LoVo (cell line): ENCODE measurements around the gene LENEP.

Experiments
- DNase-seq: peaks from one replicate; pipeline ENCODE4 v3.0.0-alpha.2; 2016; ENCODE audit warnings: low spot score

LENEP gene

DNA sequence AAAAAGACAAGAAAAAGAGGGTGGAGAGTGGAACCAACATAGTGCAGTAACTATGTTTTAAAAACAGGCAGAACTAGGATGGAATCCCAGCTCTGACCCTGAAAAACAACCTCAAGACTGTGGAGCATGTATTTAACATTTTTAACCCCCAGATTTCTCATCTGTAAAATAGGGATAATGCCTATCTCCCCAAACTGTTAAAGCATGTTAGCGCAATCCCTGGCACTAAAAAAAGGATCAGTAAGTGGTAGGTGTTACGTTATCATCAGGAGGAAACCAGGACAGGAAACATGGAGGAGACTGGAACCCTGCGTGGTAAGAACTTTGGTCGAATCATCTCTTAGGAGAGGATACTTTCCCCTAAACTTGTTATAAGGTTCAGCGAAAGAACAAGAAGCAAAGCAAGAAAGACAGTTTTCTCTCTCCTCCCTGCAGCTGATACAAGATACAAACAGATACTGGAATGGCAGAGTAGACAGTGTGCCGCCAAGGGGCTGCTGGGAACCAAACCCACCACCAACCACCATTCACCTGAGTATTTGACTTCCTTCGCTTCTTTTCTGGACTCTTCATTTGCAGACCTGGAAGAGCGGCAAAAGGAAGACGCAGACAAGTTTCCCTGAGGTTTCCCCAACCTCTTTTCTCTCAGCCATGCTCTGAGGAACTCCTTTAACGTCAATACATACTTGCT lies 32.8 kb upstream of the LENEP start:
- no peak for DNase-seq

DNA sequence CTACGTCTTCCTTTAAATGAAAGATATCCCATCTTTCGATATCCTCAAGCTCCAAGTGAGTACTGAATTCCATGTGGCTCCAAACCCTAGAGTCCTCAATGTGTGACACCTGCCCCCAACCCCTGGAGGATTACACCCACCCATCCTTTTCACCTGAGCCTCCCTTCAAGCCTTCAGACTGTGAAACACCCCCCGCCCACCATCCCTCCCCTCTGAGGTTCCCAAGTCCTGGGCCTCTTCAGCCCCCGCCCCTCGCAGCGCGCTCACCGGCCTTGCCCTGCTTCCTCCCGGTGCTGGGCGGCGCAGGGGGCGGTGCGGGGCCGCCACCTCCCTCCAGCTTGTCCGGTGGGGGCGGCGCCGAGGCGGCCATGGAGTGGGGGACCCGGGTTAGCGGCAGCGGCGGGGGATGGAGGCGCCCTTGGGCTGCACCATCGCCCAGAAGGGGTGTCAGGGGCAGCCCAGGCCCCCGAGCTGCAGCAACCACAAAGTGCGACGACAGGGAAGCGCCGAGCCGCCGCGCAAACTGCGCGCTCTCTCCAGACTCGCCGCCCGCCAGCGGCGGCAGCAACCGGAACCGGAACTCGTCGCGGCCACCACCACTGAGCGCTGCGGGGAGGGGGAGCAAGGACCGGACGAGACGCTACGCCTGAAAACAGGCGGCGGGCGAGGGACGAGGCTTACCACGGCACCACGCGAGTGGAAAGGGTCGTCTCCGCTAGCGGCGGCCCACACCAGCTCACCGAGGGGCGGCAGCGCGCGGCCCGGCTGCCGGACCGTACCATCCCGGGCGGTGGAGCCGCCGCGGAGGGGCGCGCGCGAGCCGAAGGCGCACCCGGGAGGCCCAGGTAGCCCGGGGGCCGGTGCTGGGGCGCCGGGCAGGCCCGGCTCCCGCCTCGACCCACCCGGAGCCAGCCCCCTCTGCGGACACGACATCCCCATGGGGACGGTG lies 31.9 kb upstream of the LENEP start, which contains the start of gene PYGO2:
TSS of gene PYGO2 (minus strand) at position 576 of the 949 bp plus-strand sequence. CDS start at position 370, 206 bp downstream.
- peak; percentile 74 for DNase-seq

DNA sequence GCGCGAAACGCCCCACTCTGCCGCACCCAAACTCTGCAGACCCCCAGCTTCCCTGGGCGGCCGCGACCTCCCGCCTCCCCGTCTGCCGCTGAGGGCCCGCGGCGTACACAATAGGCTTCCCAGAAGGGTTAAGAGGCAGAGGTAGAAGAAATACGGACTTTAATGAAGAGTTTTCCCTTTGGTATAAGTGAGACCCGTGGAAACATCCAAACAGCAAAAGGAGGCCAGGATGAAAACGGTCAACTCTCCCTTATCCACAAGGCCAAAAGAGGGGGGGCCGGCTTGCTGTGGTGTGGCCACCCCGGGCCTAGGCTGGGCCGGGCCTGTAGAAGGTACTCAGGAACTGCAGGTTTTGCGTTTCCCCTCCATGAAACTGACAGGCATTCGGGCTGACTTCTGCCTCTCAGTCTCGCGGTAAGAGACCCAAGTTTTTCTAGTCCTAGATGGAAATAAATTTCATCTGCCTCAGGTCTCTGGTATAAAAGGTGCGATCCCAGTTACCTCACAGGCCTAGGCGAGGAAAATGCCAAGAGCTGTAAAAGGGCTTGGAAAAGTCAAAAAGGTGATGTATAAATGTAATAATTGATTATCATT lies 31.1 kb upstream of the LENEP start:
- DNase-seq: no peak

DNA sequence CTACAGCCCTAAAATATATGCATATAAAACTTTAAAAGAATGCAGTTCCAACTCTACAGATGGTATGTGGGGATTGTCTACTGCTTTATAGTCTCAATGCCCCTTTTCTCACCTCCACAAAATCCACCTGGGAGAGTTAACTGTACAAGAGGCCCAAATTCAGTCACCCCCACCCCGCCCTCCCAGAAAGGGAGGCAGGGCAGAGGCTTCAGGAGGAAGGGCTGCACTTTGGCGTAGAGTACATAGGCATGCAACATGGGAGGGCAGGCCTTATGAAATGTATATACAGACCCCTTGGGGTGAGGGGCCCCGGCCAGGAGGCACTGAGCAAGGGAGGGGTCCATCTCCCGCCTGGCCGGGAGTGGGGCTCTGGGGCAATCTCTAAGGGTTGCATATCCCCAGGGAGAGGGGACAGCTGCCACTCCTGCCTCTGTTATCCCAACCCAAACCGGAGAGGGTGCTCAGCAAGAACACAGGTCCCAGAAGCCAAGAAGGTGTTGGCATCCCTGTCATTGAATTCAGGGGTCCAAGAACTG lies 30.5 kb upstream of the LENEP start:
- DNase-seq: no peak

DNA sequence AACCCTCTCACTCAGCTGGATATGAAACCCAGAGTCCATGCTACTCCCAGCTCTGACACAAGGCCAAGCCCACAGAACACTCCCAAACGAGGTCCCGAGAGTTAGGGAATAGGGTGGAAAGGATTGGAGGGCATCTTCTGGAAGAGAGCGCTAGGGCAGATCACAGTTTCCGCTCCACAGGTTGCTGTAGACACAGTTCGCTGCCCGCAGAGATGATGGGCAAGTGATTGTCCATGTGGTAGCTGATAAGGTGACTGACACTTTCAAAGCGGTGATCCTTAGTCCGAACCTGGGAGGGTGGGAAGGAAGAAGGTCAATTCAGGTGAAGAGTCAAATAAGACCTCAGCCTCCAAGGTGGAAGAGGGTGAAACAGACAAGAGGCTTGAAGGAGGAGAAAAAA lies 29.7 kb upstream of the LENEP start:
- no peak for DNase-seq

DNA sequence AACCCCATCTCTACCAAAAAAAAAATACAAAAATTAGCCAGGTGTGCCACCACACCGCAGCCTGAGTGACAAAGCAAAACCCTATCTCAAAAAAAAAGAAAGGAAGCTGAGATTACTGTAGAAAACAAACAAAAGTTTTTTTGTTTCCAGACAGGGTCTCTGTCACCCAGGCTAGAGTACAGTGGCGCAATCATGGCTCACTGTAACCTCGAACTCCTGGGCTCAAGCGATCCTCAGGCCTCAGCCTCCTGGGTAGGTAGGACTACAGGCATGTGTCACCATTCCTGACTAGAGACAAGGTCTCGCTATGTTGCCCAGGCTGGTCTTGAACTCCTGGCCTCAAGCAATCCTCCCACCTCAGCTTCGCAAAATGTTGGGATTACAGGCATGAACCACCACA lies 29.0 kb upstream of the LENEP start:
- DNase-seq: no peak

DNA sequence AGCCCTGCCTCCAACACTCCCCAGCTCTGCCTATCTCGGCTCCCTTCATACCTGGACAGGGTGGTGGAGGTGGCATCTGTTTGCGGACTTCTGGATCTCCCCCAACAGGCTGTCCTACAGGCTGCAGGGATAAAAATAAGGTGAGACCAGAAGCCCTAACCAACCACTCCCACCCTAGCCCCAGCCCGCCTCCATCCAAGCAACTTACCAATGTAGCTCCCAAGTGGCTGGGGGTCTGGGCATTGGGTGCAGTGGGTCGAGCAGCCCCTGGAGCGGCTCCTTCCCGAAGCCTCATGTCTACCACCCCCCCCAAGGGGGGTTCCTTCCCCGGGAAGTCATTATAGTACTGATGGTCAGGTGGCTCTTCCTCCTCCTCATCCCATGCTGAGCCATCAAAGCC lies 27.3 kb upstream of the LENEP start:
- DNase-seq: no peak

DNA sequence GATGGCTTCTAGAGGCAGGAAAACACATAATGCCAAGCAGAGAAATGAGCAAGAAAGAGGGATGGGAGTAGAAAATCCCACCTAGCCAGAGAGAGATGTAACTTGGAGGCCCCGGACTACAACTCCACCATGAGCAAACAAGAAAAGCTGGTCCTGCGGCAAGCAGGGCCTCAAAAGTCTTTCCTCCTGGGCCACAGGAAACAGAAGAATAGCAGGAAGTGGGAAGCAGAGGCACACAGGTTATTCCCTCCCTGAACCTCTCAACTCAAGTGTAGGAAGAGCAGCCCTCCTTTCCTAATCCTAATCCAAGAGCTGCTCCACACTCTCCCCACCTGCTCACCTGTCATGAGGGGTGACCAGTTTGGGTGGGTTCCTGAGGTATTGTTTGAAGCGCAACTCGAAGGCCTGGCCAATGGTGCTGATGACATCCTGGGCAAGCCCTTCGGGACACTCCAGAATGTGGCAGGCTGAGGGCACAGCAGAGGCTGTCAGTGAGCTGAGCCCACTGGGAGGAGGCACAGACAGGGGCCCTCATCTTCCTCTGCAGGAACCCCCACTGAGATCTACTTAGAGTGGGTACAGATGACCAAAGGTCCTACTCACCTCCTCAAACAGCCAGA lies 25.9 kb upstream of the LENEP start:
- DNase-seq: no peak

DNA sequence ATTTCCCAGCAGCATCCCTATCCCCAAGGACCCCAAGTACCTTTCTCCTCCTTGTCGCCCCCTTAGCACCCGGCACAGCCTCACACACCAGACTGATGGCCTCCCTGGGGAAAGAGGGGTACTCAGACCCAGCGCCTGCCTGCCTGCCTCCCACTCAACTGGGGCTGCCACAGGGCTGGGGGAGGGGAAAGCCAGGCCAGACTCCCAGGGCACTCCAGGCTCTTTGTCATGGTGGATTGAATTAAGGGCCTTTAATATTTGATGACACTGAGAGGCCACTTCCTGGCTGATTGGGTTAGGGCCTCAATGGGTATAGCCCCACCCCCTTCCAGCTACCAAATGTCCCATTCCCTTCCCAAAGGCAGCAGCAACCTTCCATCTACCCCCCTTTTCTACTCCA lies 24.7 kb upstream of the LENEP start:
- DNase-seq: no peak

DNA sequence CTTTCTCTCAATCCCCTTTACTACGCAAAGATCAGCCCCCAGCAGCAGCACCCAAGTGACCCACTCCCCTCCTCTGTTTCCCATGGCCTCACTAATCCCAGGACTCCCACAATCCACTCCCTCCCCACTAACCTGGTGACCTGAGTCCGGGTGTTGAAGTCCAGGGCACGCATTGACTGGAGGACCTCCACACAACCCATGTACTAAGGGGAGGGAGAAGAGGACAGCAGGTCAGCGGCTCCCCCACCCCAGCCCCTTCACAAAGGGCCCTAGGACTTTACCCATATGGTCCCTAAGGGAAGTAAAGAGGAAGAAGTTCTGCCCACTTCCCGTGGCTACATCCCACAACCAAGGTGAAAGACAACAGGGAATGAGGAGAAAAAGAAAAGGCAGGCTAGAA lies 24.1 kb upstream of the LENEP start:
- DNase-seq: no peak

DNA sequence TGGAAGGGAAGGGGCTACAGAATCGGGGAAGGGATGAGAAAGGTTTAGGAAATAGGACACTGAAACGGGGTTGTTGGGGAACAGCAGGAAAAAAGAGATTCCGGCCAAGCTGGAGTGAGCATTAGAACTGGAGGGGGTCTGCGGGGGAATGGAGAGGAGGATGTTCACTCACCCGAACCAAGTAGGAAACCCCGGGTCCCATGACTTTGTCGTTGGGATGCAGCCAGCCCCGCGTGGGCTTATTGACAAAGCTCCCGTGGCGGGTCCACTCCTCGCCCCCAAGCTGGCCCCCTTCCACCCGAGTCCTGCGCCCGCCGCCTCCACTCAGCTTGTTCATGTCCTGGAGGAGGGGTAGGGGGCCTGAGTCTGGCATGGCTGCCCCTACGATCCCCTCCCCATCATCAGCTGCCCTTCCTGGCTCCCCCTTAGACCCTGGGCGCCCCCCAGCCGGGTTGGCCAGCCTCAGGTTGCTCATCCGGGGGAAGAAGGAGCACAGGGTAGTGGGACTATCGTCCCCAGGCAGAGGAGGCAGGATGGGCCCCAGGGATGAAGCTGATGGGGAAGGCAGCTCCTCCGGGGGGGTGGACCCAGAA lies 23.4 kb upstream of the LENEP start:
- DNase-seq: no peak

DNA sequence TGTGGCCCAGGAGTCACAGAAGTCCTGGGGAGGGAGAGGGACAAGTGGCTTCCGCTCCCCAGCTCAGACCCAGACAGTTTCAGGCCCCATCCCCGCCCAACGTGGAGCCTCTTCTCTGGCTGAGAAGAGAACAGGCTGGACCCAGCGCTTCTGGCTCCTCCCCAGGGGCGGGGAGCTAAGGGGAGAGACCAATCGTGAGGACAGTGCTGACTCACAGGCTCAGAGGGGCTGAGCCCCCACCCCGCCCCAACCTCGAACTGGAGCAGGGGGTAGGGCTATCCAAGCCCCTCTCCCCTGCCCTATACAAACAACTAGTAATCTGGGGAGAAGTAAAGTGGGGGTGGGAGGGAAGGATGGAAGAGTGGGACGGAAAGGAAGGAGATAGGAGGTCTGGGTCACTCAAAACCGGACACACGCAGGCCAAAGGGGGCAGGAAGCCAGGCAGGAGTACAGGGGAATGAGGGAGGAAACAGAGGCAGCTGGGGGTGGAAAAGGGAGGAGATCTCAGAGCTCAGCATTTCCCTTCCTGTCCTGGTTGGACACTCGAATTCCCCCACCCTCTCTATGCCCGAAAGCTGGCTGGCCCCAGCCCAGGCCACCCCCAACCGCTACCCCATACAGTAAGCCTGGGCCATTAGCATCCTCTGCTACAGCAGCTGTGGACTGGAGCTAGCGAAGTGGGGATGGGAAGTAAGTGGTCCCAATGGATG lies 22.6 kb upstream of the LENEP start, which contains the start of gene SHC1:
TSS of gene SHC1 (minus strand) at position 117 of the 710 bp plus-strand sequence. CDS start 221 bp downstream, outside the sequence.
- no peak for DNase-seq

DNA sequence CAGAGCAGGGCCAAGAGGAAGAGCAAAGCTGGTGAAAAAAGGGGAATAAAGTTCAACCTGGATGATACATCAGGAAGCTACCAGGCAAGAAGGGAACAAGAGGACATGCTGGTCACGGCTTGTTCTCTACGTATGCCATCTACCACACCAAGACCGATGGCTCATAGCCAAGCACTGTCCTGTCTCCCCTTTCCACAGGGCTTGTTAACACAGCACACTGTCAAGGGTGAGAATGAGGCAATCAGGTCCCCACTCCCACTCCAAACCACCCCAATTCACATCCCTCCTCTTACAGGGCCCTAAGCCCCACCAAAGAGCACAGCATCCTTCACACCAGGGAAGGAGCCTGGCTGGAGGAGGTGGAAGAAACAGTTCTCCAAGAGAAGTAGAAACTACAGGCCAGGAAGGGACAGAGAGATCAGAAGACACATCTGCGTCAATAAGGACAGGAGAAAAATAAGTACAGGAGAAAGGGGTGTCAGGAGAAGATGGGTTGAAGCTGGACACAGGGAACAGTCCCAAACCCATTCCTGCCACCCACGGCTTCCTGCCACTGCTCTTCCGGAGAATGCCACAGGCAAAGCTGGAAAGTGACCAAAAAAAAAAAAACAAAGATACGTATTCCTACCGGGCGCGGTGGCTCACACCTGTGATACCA lies 21.9 kb upstream of the LENEP start:
- no peak for DNase-seq

DNA sequence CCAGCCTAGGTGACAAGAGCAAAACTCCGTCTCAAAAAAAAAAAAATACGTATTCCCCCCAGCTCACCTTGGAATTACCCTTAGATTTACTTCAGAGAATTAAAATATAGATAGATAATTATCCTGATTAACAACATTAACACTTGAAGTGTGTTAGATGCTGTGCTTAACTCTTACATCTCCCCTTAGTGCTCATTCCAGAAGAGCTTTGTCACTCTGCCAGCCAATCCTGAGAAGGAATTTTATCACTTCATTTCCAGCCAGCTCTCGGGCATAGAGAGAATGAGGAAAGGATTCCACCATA lies 21.2 kb upstream of the LENEP start:
- no peak for DNase-seq

DNA sequence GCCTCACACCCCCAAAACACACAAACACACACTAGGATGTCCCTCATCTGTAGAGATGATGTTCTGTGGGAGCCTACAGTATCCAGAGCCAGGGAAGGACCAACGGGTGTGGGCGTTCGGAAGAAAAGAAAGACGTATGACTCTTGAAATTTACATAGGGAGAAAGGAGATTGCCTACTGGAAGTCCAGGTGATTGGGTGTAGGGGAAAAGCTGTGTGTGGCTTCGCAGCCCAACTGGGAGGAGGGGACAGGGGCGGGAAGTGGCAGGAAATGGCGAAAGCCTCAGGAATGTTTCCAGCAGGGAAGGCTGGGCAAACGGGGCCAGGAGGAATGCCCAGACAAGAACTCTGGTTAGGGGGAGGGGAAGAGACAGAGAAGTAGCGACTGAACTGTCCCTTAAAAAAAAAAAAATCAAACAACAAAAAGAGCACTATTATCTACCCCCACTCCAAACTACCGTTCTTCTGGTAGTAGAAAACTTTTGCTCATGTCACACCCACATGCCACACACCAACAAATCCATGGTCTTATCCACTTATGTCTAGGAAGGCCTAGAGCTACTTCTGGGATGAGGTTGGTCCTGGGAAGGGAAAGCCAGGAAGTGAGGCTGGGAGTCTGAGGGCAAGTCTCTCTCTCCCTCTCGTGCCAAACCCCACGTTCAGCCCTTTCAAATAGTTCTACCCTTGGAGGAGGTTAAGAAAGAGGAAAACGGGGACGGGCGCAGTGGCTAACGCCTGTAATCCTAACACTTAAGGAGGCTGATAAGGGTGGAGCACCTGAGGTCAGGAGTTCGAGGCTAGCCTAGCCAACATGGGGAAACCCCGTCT lies 20.7 kb upstream of the LENEP start:
- DNase-seq: peak; percentile 92

DNA sequence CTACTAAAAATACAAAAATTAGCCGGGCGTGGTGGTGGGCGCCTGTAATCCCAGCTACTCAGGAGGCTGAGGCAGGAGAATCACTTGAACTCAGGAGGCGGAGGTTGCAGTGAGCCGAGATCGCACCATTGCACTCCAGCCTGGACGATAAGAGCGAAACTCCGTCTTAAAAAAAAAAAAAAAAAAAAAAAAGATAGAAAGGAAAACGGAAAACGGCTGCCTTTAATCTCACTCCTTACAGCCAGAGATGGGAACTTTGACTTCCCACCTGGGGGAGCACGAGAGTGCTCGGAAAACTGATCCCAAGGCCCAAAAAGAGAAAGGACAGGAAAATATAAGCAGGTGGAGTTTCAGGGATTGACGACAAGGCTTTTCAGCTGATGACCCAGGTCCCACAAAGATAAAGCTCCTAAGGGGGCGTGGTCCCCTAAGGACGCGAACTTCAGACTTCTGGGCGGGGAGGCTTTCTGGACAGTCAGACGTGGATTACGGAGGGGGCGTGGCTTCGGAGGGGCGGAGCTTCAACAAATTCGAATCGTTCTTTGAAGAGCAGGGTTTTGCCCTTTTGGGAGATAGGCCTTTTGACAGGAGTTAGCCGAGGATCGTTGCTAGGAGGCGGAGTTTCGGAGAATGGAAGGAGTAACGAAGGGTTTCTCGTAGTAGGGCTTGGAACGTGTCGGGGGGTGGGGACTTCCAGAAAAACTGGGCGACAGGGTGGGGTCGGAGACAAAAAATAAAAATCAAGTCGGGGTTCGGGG lies 19.9 kb upstream of the LENEP start:
- peak; percentile 98 for DNase-seq

DNA sequence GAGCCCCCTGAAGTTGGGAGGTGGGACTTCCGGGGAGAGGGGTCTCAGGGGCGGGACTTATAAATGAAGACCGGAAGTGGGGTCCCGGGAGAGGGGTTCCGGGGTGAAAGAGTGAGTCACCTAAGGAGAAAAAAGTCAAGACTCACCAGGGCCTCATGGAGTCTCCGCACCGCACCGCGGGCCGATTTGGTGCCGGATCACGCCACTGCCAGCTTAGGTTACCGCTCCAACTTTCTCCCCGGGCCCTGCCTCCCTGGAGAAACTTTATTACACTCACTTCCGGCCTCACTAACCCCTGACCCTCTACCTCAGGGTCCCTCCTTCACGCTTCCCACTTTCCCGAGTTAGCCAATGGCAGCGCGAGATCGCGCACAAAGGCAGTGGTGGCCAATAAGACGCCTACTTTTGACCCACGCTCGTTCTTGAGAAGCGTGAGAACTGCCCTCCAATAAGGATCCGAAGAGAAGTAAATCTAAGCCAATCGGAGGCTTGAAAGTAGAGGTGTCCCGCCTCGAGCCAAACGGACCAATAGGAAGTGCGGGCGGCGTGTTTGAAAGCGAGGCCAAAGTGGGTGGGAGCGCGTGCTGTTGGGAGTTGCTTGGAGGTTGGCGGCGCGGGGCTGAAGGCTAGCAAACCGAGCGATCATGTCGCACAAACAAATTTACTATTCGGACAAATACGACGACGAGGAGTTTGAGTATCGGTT lies 19.1 kb upstream of the LENEP start, which contains the start of gene CKS1B:
TSS of gene CKS1B (plus strand) at position 580 of the 706 bp plus-strand sequence. CDS start at position 645, 65 bp downstream.
- DNase-seq: peak; percentile 99

DNA sequence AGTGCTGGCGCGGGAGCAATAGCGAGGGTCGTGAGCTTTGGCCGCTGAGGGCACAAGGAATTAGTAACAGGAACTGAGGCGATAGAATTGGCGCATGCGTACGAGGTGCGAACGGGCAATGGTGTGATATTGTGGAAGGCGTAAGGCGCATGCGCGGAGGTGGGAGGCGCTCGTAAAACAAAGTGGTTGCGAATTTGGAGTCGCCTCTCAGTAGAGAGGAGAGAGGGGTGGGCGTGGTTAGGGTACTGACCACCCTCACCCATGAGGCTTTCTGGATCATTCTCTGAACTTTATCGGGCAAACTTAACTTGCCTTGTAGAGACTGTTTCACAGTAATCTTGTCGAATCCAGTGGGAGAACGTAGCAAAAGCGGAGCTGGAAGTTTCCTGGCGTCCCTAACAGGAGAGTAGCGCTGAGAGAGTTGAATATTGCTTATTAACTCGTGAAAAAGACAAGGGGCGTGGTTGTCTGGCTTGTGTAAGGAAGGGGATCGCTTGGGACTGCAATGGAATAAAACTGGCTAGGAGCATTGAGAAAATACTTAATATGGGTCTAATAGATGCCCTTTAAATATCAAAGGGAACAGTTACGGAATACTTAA lies 18.5 kb upstream of the LENEP start:
- peak; percentile 98 for DNase-seq
